OCI-M1 (cell line): ENCODE measurements around the gene DHX40.
"Not testable (repeated sequence)": the region's sequence is repeated elsewhere in the genome, so short reads cannot be mapped to it uniquely, and the experiment has no call there.

Experiments used
- DNase-seq: peaks from one replicate; lab custom pipeline; 2025; lab: John Stamatoyannopoulos, UW

DHX40 gene

GRCh38 chr17:59561042-59561441 lies 4.4 kb upstream of the DHX40 start:
- peak; percentile 93 for DNase-seq

DNA sequence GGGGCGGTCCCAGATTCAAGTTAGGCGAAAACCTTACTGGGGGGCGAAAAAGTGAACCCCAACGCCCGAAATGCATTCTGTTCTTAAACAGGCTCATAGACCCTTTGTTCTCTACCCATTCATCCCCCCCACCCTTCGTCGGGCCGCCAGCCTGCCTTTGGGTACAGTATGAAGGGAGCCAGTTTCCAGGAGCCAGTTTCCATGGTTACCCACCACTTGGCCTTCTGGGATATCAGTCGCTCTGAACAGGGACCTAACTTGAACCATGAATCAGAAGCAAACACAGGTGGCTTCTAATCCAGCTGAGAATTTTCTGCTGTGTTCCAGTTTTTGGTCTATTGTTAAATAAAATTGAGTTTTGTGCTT lies 532 bp downstream of the DHX40 start:
- peak; percentile 78 for DNase-seq

- not testable (repeated sequence) for DNase-seq
These were observed 3.7 kb downstream of the DHX40 start for GRCh38 chr17:59569151-59569550.

DNA sequence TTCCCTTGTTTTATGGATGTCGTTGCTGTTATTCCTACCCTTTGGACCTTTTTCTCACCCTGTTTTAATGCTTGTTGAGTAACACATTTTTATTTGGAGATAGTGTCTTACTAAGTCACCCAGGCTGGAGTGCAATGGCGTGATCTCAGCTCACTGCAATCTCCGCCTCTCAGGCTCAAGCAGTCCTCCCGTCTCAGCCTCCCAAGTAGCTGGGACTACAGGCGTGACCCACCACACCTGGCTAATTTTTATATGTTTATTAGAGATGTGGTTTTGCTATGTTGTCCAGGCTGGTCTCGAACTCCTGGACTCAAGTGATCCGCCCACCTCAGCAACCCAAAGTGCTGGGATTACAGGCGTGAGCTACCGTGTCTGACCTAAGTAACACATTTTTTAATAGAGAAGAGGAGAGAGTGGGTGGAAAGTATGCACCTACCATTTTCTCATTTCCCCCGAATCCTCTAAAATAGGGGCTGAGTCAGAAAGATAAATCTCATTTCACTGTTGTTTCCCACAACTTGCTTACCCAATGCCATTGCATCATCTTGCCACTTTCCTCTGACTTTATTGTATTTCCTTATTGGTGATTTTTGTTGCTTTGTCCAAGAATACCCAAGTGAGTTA lies 7.0 kb downstream of the DHX40 start:
- DNase-seq = peak; percentile 62

- not testable (repeated sequence) for DNase-seq
These were observed 18.8 kb downstream of the DHX40 start for GRCh38 chr17:59584168-59584567.

- DNase-seq = no peak
These were observed 34.8 kb downstream of the DHX40 start for GRCh38 chr17:59600169-59600568.

GRCh38 chr17:59601130-59601529 lies 35.7 kb downstream of the DHX40 start:
- no peak for DNase-seq

DNA sequence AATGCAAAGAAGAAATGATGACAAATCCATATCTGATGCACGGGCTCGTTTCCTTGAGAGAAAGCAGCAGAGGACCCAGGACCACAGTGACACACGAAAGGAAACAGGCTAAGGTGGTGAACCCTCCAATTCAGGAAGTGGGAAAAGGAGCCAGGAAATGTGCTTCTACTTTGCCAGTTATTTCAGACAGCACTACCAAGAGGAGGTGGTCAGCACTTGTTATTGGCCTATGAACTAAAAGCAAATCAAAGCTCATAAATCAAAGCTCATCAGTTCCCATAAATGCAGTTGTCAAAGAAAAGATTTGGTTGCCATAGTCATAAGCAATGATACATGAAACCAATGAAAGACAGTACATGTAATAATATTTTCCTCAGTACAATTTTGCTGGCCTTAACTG lies 41.7 kb downstream of the DHX40 start:
- DNase-seq = no peak

- DNase-seq = peak; percentile 72
These were observed 42.5 kb downstream of the DHX40 start for GRCh38 chr17:59607817-59608403.

DNA sequence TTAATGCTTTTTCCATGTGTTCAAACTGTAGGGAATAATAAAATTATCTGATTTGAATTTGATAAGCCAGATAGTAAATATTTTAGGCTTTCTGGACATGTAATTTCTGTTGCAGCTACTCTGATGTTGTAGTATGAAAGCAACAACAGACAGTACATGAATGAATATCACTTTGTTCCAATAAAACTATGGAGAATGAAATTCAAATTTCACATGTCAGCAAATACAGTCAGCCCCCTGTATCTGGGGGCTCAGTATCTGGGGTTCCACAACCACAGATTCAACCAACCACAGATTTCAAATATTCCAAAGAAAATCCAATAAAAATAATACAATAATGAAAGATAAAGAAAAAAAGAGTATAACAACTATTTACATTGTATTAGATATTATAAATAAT lies 46.1 kb downstream of the DHX40 start:
- no peak for DNase-seq

DNA sequence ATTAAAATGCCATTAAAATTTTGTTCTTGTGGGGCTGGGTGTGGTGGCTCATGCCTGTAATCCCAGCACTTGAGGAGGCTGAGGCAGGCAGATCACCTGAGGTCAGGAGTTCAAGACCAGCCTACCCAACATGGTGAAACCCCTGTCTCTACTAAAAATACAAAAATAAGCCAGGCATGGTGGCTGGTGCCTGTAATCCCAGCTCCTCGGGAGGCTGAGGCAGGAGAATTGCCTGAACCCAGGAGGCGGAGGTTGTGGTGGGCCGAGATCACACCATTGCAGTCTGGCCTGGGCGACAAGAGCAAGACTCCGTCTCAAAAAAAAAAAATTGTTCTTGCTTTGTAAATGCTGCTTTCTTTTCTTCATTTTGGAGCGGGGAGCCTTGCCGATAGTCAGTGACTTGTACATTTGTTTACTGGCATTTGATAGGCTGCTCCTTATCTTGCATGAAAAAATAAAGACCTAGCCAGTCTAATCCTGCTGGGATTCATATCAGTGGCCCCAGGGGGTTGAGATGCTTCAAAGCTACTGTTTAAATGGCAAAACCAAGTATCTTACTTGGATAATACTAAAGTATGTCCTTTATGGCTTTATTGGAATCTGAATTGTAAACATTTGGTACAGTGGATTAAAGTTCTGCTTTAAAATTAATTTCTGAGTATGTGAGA lies 51.0 kb downstream of the DHX40 start:
- DNase-seq = peak; percentile 88

GRCh38 chr17:59617156-59617732 lies 51.8 kb downstream of the DHX40 start:
- DNase-seq = peak; percentile 55

DNA sequence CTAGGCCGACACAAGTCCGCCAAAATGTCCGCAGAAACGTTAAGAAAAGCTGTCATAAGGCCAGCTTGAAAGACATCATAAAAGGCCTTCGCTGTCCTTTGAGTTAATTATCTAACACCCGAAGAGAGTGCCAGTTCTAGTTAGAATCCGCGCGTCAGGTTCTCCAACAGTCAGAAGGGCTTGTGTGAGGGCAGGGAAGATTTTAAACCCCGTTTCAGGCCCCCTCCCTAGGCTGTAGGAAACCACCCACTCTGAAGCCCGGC lies 53.6 kb downstream of the DHX40 start:
- DNase-seq = no peak

- peak; percentile 99 for DNase-seq
These were observed 54.1 kb downstream of the DHX40 start, which contains the start of gene CLTC for GRCh38 chr17:59619298-59620063. Gene CLTC (plus strand): TSS chr17:59619895. CDS start chr17:59620132, 237 bp downstream.

- DNase-seq = no peak
These were observed 54.6 kb downstream of the DHX40 start for GRCh38 chr17:59620064-59620359.

DNA sequence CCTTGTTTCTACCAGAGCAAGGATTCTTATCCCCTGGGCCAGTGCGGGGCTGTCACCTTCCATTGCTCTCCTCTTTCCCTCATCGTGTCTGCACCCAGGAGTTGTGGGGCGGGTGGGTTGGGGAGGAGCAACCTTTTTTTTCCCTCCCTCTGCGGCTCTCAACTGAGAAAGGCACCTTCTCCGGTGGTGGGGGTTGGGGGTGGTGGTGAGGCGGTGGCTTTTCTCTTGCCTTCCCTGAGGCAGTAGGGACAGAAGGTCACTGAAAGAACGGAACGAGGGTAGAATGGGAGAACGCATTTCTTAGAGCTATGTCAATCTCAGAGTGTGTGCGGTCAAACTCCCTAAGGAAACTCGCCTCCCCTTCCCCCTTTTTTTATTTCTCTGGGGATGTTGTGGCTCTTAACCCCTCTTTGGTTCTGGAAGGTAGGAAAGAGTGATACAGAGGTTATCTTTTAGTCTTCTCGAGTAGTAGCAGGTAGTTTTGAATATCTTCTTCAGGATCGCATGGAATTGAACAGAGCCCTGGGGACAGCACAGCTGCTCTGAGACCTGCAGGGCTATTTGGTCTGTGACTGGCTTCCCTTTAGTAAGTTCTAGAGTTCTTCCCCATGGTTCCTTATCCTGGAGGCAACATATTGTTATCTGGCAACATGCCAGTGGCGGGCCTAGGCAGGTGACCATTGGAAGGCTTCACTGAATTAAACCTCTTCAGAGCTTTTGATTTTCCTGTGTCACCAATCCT lies 55.3 kb downstream of the DHX40 start:
- DNase-seq = peak; percentile 87

GRCh38 chr17:59621771-59622170 lies 56.4 kb downstream of the DHX40 start:
- peak; percentile 54 for DNase-seq

DNA sequence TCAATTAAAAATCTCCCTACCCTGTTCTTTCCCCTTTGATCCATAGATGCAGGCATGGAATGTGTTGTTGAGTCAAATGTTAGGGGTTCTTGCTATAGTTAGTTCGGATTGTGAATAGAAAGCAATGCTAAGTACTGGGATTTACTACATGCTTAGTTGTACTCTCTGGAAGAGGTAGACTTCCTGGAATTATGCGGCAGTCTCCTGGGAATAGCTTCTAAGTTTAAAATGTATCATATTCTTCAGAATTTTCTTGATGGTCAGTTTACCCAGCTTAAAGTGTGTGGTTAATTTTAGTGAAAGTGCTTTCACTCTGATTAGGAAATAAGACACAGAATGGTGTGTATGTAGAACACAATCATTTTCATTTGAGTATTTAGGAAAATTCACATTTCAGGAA lies 57.7 kb downstream of the DHX40 start:
- DNase-seq = no peak

GRCh38 chr17:59626756-59627155 lies 61.3 kb downstream of the DHX40 start:
- DNase-seq = no peak

DNA sequence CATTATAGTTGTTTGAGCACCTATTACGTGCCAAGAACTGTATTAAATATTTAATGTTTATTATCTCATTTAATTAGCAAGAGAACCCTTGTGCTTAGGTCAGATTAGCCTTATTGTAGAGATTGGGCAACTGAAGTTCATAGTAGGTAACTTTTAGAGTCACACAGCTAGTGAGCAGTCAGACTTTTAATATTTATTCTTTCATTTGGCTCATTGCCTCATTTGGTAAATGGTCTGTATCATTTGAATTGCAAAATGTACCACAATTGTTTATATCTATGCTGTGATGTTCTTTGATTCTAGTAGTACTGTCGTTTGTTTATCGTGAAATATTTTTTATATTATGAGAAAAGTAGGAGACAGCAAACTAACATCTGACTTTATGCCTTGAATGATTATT lies 61.9 kb downstream of the DHX40 start:
- no peak for DNase-seq

DNA sequence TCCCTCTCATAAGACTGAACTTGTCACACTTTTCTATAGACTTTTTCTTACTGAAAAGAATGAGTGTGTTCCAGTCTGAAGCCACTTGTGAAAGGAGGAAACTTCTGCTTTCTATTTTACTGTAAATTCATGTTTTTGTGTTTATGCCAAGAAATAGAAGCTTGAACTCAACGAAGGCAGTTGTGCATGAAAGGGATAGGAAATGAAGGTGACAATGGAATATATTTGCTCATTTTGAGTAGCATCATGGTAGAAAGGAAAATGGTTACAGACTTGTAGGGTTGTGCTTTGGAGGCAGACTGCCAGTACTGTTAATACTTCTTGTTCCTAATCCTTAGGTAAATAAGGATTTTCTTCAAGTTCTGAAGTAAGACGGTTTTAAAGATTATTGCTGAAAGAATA lies 62.4 kb downstream of the DHX40 start:
- peak; percentile 33 for DNase-seq

- no peak for DNase-seq
These were observed 63.8 kb downstream of the DHX40 start for GRCh38 chr17:59629174-59629573.
